Dermis microvascular lymphatic vessel endothelial cell (primary cell): ENCODE results near the gene HCFC1. TPM values are rescaled to one million over a fixed set of nuclear protein-coding genes. Genes with fewer than 3 reads are reported as not detected.

Experiments
- DNase-seq, 2 donors: peaks; one replicate each; pipeline versions ENCODE4 v3.0.0 to v3.0.0-alpha.2; 2010; ENCODE audit warnings: low read depth in 2 of 2
- total RNA-seq: library from RNA; depleted of rRNA; stranded (reverse); fragments of >200 nt; gene quantifications from 2 replicates; pipeline ENCODE4 v1.2.1, GENCODE V29; 2014

Gene HCFC1
- total RNA-seq, 1 donor from 2014 or later = 10.0 TPM

GRCh38 chrX:153925739-153926551 lies 45.7 kb downstream of the HCFC1 start, which contains the start of gene ARHGAP4:
Gene ARHGAP4 (minus strand): TSS chrX:153926264. CDS start chrX:153926202, 62 bp downstream.
- no peak for DNase-seq

- no peak for DNase-seq
Observed at GRCh38 chrX:153925387-153925738, 46.3 kb downstream of the HCFC1 start.

- peak in 1 of 2 donors; percentile 61 for DNase-seq
Observed at GRCh38 chrX:153924149-153924861, 47.3 kb downstream of the HCFC1 start.

GRCh38 chrX:153922932-153923857 lies 48.4 kb downstream of the HCFC1 start:
- DNase-seq = peak; percentile 64 to 72

GRCh38 chrX:153921511-153922446 lies 49.8 kb downstream of the HCFC1 start:
- no peak for DNase-seq

- DNase-seq = no peak
Observed at GRCh38 chrX:153921070-153921469, 50.5 kb downstream of the HCFC1 start.

- DNase-seq = no peak
Observed at GRCh38 chrX:153920546-153920945, 51.1 kb downstream of the HCFC1 start.

GRCh38 chrX:153919281-153919680 lies 52.3 kb downstream of the HCFC1 start:
- DNase-seq = no peak

- DNase-seq = no peak
Observed at GRCh38 chrX:153917869-153918268, 53.7 kb downstream of the HCFC1 start.

- no peak for DNase-seq
Observed at GRCh38 chrX:153913701-153914100, 57.9 kb downstream of the HCFC1 start.

- DNase-seq = no peak
Observed at GRCh38 chrX:153913211-153913610, 58.4 kb downstream of the HCFC1 start.

- no peak for DNase-seq
Observed at GRCh38 chrX:153911798-153912197, 59.8 kb downstream of the HCFC1 start.

GRCh38 chrX:153910446-153910845 lies 61.2 kb downstream of the HCFC1 start:
- DNase-seq = no peak

- DNase-seq = no peak
Observed at GRCh38 chrX:153909980-153910360, 61.6 kb downstream of the HCFC1 start.

- no peak for DNase-seq
Observed at GRCh38 chrX:153909024-153909979, 62.3 kb downstream of the HCFC1 start.

- no peak for DNase-seq
Observed at GRCh38 chrX:153908219-153908860, 63.3 kb downstream of the HCFC1 start.

GRCh38 chrX:153907456-153907855 lies 64.2 kb downstream of the HCFC1 start:
- no peak for DNase-seq

GRCh38 chrX:153906126-153906917 lies 65.3 kb downstream of the HCFC1 start:
- no peak for DNase-seq
